Stomach (tissue), 9 donors: ENCODE results near the gene KCNAB2. TPM values are rescaled to one million over a fixed set of nuclear protein-coding genes. Genes with fewer than 3 reads are reported as not detected.

Experiments used
- DNase-seq, 2 donors: peaks; one replicate each; pipeline versions ENCODE4 v3.0.0 to v3.0.0-alpha.2; 2013 to 2019
- H3K27ac ChIP-seq, 5 donors: fragments of 200-600 bp in 4 of 5; sonication (generic) in 4 of 5; one replicate each; pipeline ENCODE4 v1.5.1; 2013 to 2019; ENCODE audit warnings: mild to moderate bottlenecking in 1 of 5, moderate library complexity in 1 of 5
- H3K27me3 ChIP-seq, 3 donors: fragments of 200-600 bp; sonication (generic); one replicate each; pipeline ENCODE4 v1.5.1; 2017 to 2019; ENCODE audit warnings: mixed run types in 1 of 3
- H3K36me3 ChIP-seq, 4 donors: fragments of 200-600 bp; sonication (generic); 1 replicate in 3 of 4; 2 replicates in 1 of 4; pipeline ENCODE4 v1.5.1; 2016 to 2019
- H3K4me1 ChIP-seq, 4 donors: fragments of 200-600 bp; sonication (generic); one replicate each; pipeline ENCODE4 v1.5.1; 2016 to 2019
- H3K4me3 ChIP-seq, 4 donors: fragments of 200-600 bp; sonication (generic) in 3 of 4; one replicate each; pipeline ENCODE4 v1.5.1; 2016 to 2019; ENCODE audit warnings: mild to moderate bottlenecking in 1 of 4
- H3K9me3 ChIP-seq, 4 donors: fragments of 200-600 bp; sonication (generic); one replicate each; pipeline ENCODE4 v1.5.1; 2016 to 2019
- EP300 ChIP-seq: sonication (generic); formaldehyde crosslinking; IDR thresholded peaks from one replicate; pipeline ENCODE4 v1.6.1; 2017; ENCODE audit warnings: antibody characterized with exemption
- POLR2A ChIP-seq, 4 donors: fragments of 450-650 bp; IDR thresholded peaks; one replicate each; pipeline ENCODE4 v1.6.1; 2016; ENCODE audit warnings: antibody characterized with exemption in 4 of 4, control low read depth in 2 of 4, mild to moderate bottlenecking in 1 of 4, moderate library complexity in 1 of 4
- POLR2AphosphoS5 ChIP-seq, 3 donors: sonication (generic); formaldehyde crosslinking; IDR thresholded peaks; one replicate each; pipeline ENCODE4 v1.6.1; 2016; ENCODE audit warnings: antibody characterized with exemption in 3 of 3
- WGBS, 5 donors: extraction: QIAGEN DNeasy Blood & Tissue Kit in 3 of 5; methylation state at CpG; one replicate each; pipeline versions ENCODE4 v1.1.5 to v1.1.7; 2013 to 2018; 5-methylcytosine and 5-hydroxymethylcytosine counted together
- intact Hi-C: fragments of 100-400 bp; cut with DNase I; formaldehyde crosslinking; loops from one replicate; pipeline ENCODE4 v1.15.1; 2023; ENCODE audit warnings: low total_unique reads
- polyA plus RNA-seq, 3 donors: library from polyadenylated mRNA; stranded (reverse); fragments of 200-250 nt; gene quantifications; one replicate each; pipeline ENCODE4 v1.2.3, GENCODE V29; 2013
- total RNA-seq, 5 donors: library from RNA; depleted of rRNA; stranded (reverse); fragments of >200 nt; gene quantifications; one replicate each; pipeline versions ENCODE4 v1.1.0 to v1.2.3, GENCODE V29; 2014 to 2016
- TF ChIP-seq, protein P1 (sequence below), 7 experiments: fragments of 450-650 bp in 4 of 7; fragments of 200-600 bp in 3 of 7; sonication (generic) in 3 of 7; IDR thresholded peaks; one replicate each; pipeline ENCODE4 v1.5.1; 2016 to 2019; ENCODE audit warnings: antibody characterized with exemption in 7 of 7, control low read depth in 2 of 7, mild to moderate bottlenecking in 1 of 7
- donor health status: healthy with polysubstance abuse.
- donor health status: Bipolar disorder and iron deficiency.
- donor health status: healthy.

KCNAB2 gene
- total and polyA plus RNA-seq, 8 donors: 0.29 to 39.1 (median 3.3) TPM

DNA sequence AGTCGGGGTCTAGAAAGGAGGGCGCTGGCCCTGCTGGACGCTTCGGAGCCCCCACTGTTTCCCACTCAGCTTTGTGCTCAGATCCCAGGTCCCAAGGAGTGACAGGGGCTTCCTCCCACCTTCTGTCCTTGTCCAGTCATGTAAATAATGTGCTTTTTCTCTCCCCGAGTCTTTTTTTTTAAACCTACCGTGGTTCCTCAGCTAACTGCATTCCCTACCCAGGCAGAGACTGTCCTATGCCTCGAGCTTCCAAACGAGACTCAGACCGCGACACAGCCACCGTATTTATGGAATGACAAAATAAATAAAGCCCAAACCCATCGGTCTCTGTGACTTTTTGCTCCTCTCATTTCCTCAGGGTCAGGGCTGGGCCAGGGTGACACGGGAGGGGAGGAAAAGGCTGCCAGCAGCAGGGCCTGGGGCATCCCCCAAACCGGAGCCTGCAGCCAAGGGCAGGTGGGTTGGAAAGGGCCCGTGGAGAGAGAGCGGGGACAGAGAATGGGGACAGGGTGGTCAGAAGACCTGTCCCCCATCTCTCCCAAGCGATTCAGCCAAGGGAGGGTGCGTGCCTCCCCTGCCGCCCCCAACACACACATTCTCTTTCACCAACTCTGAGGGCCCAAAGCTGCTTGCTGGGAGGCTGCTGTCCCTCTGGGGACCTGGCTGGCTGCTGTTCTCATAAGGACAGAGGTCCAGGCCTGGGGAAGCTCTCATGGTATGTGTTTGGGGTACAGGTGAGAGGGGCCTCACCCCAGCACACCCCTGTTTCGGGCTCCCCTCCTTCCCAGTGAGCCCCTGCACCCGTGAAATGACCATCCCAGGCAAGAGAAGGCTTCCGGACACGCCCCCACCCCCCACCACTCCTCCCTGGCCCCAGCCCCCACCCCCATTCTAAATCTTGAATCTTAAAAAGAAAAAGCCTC lies 55.4 kb downstream of the KCNAB2 start:
- TF ChIP-seq, protein P1, sequence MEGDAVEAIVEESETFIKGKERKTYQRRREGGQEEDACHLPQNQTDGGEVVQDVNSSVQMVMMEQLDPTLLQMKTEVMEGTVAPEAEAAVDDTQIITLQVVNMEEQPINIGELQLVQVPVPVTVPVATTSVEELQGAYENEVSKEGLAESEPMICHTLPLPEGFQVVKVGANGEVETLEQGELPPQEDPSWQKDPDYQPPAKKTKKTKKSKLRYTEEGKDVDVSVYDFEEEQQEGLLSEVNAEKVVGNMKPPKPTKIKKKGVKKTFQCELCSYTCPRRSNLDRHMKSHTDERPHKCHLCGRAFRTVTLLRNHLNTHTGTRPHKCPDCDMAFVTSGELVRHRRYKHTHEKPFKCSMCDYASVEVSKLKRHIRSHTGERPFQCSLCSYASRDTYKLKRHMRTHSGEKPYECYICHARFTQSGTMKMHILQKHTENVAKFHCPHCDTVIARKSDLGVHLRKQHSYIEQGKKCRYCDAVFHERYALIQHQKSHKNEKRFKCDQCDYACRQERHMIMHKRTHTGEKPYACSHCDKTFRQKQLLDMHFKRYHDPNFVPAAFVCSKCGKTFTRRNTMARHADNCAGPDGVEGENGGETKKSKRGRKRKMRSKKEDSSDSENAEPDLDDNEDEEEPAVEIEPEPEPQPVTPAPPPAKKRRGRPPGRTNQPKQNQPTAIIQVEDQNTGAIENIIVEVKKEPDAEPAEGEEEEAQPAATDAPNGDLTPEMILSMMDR (IDR thresholded peaks at IDR 0.05): no peak
- no peak for TF ChIP-seq POLR2AphosphoS5 (IDR thresholded peaks at IDR 0.05)
- Histone ChIP-seq H3K36me3 (peaks cover 0 to 20% (median 3%) of the 10 kb centered on the region in 4 donors), H3K27me3 (peaks cover 0 to 66% (median 6%) of the 10 kb centered on the region in 3 donors), H3K4me3 (no peak overlapping the region), H3K4me1 (no peaks in the 10 kb centered on the region), H3K9me3 (no peaks in the 10 kb centered on the region), H3K27ac (no peak overlapping the region)
- intact Hi-C loops: no loop called here
- WGBS, 5 donors: 46 to 53% (median 52%) methylated on average over 21 to 23 of the region's 23 CpGs
- DNase-seq: no peak

DNA sequence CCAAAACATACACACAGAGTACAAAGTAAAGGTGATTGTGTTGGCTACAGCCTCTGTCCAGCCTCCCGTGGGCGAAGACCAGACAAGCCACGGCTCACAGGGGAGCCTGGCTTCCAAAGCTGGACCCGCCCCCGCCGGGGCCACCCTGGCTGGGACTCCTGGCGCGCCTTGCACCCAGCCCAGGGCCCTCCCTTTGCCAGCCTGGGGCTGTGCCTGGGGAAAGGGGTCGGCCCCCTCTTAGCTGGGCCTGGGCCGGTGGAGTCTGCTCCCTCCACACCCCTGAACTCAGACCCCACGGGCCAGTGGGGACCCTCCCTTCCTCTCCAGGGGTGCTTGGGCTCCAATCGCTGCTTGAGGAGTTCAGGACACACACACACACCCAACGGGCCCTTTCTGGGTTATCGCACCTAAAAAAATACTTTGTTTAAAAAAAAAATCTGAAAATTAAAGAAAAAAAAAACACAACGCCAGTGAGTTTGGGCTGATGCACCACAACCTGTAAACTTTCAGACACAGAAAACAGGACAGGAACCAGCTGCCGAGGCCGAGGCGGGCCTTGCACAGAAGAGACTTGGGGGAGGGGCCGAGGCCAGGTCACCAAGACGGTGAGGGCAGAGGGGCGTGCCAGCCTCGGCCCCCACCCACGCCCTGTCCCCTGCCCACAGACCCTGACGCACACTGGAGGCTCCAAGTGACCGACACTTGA lies 56.3 kb downstream of the KCNAB2 start:
- intact Hi-C loops: no loop called here
- 29 to 43% (median 40%) methylated on average over 17 to 25 of the region's 25 CpGs for WGBS, 5 donors
- Histone ChIP-seq H3K36me3 (peaks cover 0 to 13% (median 3%) of the 10 kb centered on the region in 4 donors), H3K27me3 (peaks cover 0 to 70% (median 6%) of the 10 kb centered on the region in 3 donors), H3K4me1 (no peaks in the 10 kb centered on the region), H3K9me3 (no peaks in the 10 kb centered on the region), H3K4me3 (no peak overlapping the region), H3K27ac (no peak overlapping the region)
- DNase-seq: no peak
- no peak for TF ChIP-seq EP300
- TF ChIP-seq POLR2AphosphoS5 (IDR thresholded peaks at IDR 0.05): no peak
- no peak for TF ChIP-seq POLR2A (IDR thresholded peaks at IDR 0.05)
- TF ChIP-seq, protein P1 (IDR thresholded peaks at IDR 0.05): no peak

- TF ChIP-seq, protein P1 (IDR thresholded peaks at IDR 0.05): no peak
- no peak overlapping the region for H3K27ac ChIP-seq
- H3K36me3 ChIP-seq: peaks cover 0 to 13% (median 3%) of the 10 kb centered on the region in 4 donors
- intact Hi-C loops: no loop called here
- 60 to 82% (median 72%) methylated on average over 3 to 9 of the region's 9 CpGs for WGBS, 5 donors
- H3K4me1 ChIP-seq: no peaks in the 10 kb centered on the region
- peaks cover 0 to 70% (median 6%) of the 10 kb centered on the region in 3 donors for H3K27me3 ChIP-seq
- no peak overlapping the region for H3K4me3 ChIP-seq
- no peak for DNase-seq
- H3K9me3 ChIP-seq: no peaks in the 10 kb centered on the region
These were observed 56.8 kb downstream of the KCNAB2 start for GRCh38 chr1:6102532-6102845.

GRCh38 chr1:6103111-6103853 lies 57.6 kb downstream of the KCNAB2 start:
- H3K27me3 ChIP-seq: peaks cover 0 to 72% (median 6%) of the 10 kb centered on the region in 3 donors
- DNase-seq: no peak

More at GRCh38 chr1:6103111-6103853, 57.6 kb downstream of the KCNAB2 start:
- intact Hi-C loops: no loop called here
- Histone ChIP-seq H3K27ac (no peak overlapping the region), H3K36me3 (peaks cover 0 to 13% (median 3%) of the 10 kb centered on the region in 4 donors), H3K9me3 (no peaks in the 10 kb centered on the region), H3K4me3 (no peak overlapping the region), H3K4me1 (no peaks in the 10 kb centered on the region)
- WGBS, 5 donors: 73 to 77% (median 75%) methylated on average over 13 to 22 of the region's 22 CpGs
- no peak for TF ChIP-seq EP300
- TF ChIP-seq POLR2A (IDR thresholded peaks at IDR 0.05): no peak
- TF ChIP-seq, protein P1 (IDR thresholded peaks at IDR 0.05): no peak
- TF ChIP-seq POLR2AphosphoS5 (IDR thresholded peaks at IDR 0.05): no peak
